D721Med (cell line): ENCODE results near the gene PABPN1L.
"Not testable (repeated sequence)": the region's sequence is repeated elsewhere in the genome, so short reads cannot be mapped to it uniquely, and the experiment has no call there.

Experiments
- DNase-seq: peaks from one replicate; pipeline ENCODE4 v3.0.0; 2011; ENCODE audit warnings: low spot score; ENCODE audit not compliant: insufficient read length
- FAIRE-seq: peaks from 2 replicates; lab custom pipeline; 2011; peaks lifted over from hg19 to GRCh38; lab: Jason Lieb, UNC
- TF ChIP-seq, protein P1 (sequence below): IDR thresholded peaks from 2 replicates; pipeline ENCODE4 v1.5.1; 2012; ENCODE audit warnings: mild to moderate bottlenecking, control low read depth; ENCODE audit not compliant: insufficient read depth; ENCODE audit errors: missing control alignments

PABPN1L gene

DNA sequence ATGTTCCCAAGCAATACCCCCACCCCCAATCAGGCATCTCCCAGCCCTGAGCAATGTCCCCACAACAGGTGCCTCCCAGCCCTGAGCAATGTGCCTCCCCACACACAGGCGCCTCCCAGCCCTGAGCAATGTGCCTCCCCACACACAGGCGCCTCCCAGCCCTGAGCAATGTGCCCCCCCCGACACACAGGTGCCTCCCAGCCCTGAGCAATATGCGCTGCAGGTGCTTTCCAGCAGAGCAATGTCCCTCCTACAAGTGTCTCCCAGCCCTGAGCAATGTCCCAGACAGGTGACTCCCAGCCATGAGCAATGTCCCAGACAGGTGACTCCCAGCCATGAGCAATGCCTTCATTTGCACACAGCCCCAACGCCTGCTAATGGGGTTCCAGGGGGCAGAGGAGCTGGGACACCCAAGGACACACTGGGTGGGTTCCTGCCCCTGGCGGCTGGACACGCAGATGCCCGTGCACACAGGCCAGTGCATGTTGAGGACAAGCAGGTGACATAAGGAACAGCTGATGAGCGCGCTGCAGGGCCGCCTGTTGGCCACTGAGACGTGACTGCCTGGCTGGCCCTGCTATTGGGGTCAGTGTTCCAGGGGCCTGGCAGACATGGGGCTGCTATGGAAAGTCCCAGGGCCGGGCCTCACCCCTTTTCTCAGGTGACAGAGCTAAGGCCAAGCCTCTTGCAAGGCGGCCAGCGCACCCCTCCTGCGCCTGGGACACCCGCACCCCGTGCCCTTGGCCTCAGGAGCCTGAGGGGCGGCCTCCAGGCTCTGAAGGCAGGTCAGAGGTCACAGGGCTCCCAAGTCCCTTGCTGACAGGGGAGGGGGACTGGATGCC is 26.9 kb upstream of the PABPN1L start:
- FAIRE-seq: no peak
- TF ChIP-seq, protein P1, sequence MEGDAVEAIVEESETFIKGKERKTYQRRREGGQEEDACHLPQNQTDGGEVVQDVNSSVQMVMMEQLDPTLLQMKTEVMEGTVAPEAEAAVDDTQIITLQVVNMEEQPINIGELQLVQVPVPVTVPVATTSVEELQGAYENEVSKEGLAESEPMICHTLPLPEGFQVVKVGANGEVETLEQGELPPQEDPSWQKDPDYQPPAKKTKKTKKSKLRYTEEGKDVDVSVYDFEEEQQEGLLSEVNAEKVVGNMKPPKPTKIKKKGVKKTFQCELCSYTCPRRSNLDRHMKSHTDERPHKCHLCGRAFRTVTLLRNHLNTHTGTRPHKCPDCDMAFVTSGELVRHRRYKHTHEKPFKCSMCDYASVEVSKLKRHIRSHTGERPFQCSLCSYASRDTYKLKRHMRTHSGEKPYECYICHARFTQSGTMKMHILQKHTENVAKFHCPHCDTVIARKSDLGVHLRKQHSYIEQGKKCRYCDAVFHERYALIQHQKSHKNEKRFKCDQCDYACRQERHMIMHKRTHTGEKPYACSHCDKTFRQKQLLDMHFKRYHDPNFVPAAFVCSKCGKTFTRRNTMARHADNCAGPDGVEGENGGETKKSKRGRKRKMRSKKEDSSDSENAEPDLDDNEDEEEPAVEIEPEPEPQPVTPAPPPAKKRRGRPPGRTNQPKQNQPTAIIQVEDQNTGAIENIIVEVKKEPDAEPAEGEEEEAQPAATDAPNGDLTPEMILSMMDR: no peak
- no peak for DNase-seq

DNA sequence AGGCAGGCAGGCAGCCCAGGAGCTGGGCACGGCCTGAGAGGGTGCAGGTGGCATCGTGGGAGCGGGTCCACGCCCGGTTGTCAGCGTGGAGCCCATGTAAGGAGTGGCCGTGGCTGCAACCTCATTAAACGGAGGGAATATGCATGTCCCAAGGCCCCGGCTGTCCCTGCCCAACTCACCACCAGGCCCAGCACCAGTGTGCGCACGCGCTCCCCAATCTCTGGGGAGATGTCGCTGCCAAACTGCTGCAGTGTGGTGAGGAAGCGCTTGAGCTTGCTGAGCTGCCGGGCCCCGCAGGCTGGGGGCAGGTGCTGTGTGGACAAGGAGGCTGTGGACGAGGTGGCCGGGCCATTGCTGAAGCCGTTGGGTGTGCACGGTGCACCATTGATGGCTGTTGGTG is 25.6 kb upstream of the PABPN1L start:
- no peak for FAIRE-seq
- DNase-seq: no peak
- TF ChIP-seq, protein P1: no peak

DNA sequence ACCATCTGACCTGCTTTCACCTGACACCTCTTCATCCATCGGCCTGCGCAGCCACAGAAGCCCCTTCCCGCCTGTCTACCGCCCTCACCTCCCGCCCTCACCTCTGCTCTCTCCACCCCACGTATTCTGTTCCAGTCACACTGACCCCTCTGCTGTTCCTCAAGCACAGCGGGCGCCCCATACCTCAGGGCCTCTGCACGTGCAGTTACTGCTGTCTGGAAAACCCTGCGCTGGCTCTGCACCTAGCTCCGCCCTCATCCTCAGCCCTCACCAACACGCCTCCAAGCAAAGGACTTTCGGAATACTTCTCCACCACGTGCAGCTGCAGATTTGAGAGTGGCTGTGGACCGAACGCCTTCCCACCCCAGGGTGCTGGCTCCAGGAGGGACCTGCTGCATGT is 24.6 kb upstream of the PABPN1L start:
- TF ChIP-seq, protein P1: no peak
- FAIRE-seq: no peak
- no peak for DNase-seq

DNA sequence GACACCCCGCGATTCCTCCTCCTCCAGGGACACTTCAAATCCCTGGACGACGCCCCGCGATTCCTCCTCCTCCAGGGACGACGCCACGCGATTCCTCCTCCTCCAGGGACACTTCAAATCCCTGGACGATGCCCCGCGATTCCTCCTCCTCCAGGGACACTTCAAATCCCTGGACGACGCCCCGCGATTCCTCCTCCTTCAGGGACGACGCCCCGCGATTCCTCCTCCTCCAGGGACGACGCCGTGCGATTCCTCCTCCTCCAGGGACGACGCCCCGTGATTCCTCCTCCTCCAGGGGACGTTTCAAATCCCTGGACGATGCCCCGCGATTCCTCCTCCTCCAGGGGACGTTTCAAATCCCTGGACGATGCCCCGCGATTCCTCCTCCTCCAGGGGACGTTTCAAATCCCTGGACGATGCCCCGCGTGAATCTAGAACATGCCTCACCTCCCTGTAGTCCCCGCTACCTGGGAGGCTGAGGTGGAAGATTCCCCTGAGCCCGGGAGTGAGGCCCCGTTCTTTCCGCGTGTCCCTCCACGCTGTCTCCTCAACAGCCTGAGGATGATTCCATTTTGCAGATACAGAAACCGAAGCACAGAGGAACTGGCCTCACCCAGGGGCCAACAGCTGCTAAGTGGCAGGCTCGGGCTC is 23.4 kb upstream of the PABPN1L start:
- FAIRE-seq, DNase-seq: not testable (repeated sequence)

DNA sequence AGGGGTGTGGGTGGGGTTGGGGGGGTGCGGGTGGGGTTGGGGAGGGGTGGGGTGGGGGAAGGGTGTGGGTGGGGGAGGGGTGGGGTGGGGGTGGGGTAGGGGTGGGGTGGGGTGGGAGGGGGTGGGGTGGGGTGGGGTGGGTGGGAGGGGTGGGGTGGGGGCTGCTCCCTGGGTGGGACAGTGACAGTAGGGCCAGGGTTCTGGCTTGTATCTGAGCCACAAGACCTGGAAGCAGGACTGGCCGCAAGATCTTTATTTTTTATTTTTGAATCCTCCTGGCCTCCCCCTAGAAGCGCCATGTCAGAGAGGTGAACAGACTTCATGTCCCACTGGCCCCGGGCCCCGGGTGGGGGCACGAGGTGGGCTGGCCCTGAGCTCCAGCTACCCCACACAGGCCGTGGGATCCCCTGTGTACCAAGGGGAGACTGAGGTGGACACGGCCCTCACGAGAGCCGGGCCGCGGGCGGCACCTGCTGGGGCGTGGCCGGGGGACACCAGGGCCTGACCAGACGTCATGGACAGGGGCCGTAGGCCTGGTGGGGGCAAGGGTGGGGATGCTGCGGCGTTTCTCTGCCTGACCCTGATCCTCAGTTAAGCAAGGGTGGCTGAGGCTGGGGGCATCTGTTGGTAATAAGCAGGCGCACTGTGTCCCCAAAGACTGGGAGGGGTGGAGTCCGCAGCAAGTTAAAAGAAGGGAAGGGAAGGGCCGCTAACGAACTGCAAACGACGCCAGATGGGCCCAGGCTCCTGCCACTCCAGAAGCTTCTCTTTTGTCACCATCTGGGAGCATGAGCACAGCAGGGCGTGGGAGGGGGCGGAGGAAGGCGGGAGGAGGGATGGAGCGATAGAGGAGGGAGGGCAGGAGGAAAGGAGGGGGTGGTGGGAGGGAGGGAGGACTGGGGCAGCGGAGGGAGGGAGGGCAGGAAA is 22.3 kb upstream of the PABPN1L start:
- DNase-seq (no peak), FAIRE-seq (no peak)
- TF ChIP-seq, protein P1: no peak

DNA sequence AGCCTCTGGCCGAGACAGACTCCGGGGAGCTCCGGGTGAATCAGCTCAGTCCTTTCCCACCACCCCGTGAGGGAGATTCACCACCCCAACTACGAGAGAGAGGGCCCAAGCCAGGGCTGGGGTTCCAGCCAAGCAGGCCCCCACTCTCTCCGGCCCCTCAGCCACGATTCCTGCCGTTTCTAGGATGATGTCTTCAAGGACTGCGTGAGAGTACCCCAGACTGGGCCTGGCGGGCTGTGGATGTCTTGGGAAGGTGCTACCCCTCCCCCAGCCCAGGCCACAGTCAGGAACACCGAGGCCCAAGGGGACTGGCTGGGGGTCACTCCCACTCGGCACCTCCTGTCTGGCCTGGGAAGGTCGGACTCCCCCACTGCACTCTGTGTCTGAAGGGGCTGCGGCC is 21.6 kb upstream of the PABPN1L start:
- FAIRE-seq (no peak), DNase-seq (no peak)
- TF ChIP-seq, protein P1: no peak

DNA sequence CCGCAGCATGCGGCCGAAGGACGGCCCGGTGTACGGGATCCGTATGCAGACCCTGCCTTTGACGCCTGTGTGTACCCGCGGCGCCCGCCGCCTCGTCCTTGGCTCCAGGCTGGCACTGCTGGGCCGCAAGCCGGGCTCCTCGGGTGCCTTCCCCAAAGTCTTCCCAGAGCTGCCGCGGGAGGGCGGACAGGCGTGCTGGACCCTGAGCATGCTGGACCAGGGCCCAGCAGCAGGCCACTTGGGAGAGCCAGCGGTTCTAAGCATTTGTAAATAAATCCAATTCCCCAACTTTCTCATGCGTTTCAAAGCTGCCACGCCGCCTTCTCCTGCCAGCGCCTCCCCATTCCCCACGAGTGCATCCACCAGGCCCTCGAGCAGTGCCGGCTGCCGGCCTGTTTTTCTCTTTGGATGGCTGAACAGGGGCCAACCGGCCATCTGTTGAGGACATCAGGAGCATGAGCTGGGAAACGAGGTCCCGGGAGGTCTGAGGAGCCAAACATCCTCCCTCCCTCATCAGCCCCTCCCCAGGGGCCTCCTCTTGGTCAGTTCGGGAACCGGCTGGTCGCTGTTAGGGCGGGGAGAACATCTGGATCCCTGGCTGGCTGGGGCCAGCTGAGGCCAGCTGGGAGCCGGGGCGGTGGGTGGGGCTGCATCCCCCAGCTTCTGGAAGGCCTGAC is 20.5 kb upstream of the PABPN1L start:
- TF ChIP-seq, protein P1: no peak
- DNase-seq (no peak), FAIRE-seq (no peak)
